ENCODE data around the gene REXO1. TPM values are rescaled to one million over a fixed set of nuclear protein-coding genes. Genes with fewer than 3 reads are reported as not detected.
A peak's percentile ranks its signal among the peaks of the same experiment; 100 is the strongest.

REXO1 gene
- total and polyA plus RNA-seq, 9 of the 15 experiments (the other 6 are each of a cell fraction or from before 2014, with no cell fraction given) = 0.04 to 63.3 (median 15.8) TPM

DNA sequence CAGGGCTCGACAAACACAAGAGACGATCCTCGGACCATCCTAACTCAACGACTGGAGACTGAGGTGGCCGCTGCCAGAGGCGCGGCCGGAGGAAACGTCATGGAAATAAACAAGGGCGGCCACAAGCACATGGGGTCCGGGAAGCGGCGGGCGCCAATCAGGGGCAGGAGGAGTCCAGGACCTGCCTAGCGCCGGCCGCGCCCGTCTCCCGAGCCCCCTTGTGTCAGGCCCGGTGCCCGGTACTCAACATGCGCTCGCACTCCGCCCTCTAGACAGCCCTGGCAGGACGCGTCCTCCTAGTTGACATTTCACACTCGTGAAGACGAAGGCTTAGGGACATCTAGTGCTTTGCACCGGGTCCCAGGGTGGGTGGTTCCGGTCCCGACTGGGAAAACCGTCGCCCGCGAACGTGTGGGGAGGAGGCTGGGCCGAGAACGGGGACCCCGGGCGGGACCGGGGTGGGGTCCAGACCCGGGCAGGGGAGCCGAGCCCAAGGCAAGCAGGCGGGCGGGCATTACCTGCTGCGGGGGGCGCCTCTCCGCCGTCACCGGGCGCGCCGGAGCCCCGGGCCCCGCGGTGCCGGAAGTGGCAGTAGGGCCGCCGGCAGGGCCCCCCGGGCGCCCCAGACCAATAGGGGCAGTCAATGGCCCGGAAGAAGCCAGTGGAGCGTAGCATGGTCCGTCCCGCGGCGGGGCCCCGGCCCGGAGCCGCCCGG is 442 bp downstream of the REXO1 start (continued):
- TF ChIP-seq SIN3A (IDR thresholded peaks at IDR 0.05; ENCODE audit: borderline replicate concordance in 2 of 2, control insufficient read depth in 1 of 2, low read depth in 2 of 2, low read length in 2 of 2) (peak; percentile 28 to 63; a peak in 3 of 4 replicates), RBBP5 (IDR thresholded peaks at IDR 0.05; ENCODE audit: borderline replicate concordance, insufficient read depth, low read length, poor library complexity, severe bottlenecking) (peak; percentile 97), CEBPG (CRISPR knock-in tag; IDR thresholded peaks at IDR 0.05) (no peak), CEBPG (tag; conservative IDR thresholded peaks at IDR 0.05 in 1 of 2, IDR thresholded peaks at IDR 0.05 in 1 of 2) (no peak), PML (IDR thresholded peaks at IDR 0.05; ENCODE audit: low read length) (peak; percentile 19; the same call in 1 of the 2 replicates), YBX1 (IDR thresholded peaks at IDR 0.05) (no peak), FOXK2 (conservative IDR thresholded peaks at IDR 0.05 in 1 of 2, IDR thresholded peaks at IDR 0.05 in 1 of 2; ENCODE audit: low read depth in 2 of 2) (peak; percentile 91 to 94), TGIF2 (CRISPR knock-in tag; IDR thresholded peaks at IDR 0.05) (peak; percentile 42; the same call in 1 of the 2 replicates), ZBTB7A (IDR thresholded peaks at IDR 0.05; ENCODE audit: borderline replicate concordance, control insufficient read depth, low read depth, low read length) (no peak), GATAD2B (IDR thresholded peaks at IDR 0.05; ENCODE audit: borderline replicate concordance) (peak; percentile 85), TEAD1 (CRISPR knock-in tag; IDR thresholded peaks at IDR 0.05) (0 out of 4 replicates have a peak, but pooled peaks of 1 of the 2 experiments have one; percentile 11), CREB1 (IDR thresholded peaks at IDR 0.05) (0 out of 2 replicates have a peak, but pooled peaks have one; percentile 42), CREB1 (CRISPR knock-in tag; IDR thresholded peaks at IDR 0.05) (peak; percentile 27; the same call in 1 of the 2 replicates), FOXA3 (CRISPR knock-in tag; conservative IDR thresholded peaks at IDR 0.05 in 1 of 2, IDR thresholded peaks at IDR 0.05 in 1 of 2) (0 out of 4 replicates have a peak, but pooled peaks of 1 of the 2 experiments have one; percentile 18), TAF15 (IDR thresholded peaks at IDR 0.05; ENCODE audit: low read depth, low read length) (no peak)
- TF ChIP-seq, protein P1, sequence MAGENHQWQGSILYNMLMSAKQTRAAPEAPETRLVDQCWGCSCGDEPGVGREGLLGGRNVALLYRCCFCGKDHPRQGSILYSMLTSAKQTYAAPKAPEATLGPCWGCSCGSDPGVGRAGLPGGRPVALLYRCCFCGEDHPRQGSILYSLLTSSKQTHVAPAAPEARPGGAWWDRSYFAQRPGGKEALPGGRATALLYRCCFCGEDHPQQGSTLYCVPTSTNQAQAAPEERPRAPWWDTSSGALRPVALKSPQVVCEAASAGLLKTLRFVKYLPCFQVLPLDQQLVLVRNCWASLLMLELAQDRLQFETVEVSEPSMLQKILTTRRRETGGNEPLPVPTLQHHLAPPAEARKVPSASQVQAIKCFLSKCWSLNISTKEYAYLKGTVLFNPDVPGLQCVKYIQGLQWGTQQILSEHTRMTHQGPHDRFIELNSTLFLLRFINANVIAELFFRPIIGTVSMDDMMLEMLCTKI (IDR thresholded peaks at IDR 0.05; ENCODE audit: partially characterized antibody) = no peak
- TF ChIP-seq, protein P2, sequence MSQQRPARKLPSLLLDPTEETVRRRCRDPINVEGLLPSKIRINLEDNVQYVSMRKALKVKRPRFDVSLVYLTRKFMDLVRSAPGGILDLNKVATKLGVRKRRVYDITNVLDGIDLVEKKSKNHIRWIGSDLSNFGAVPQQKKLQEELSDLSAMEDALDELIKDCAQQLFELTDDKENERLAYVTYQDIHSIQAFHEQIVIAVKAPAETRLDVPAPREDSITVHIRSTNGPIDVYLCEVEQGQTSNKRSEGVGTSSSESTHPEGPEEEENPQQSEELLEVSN (IDR thresholded peaks at IDR 0.05; ENCODE audit: borderline replicate concordance in 1 of 2, extremely low read depth in 1 of 2, insufficient read depth in 1 of 2, insufficient read length in 1 of 2, low read depth in 1 of 2, low read length in 1 of 2, poor library complexity in 1 of 2, severe bottlenecking in 1 of 2) = peak in 1 of 2 experiments; percentile 20
- TF ChIP-seq, protein P3, sequence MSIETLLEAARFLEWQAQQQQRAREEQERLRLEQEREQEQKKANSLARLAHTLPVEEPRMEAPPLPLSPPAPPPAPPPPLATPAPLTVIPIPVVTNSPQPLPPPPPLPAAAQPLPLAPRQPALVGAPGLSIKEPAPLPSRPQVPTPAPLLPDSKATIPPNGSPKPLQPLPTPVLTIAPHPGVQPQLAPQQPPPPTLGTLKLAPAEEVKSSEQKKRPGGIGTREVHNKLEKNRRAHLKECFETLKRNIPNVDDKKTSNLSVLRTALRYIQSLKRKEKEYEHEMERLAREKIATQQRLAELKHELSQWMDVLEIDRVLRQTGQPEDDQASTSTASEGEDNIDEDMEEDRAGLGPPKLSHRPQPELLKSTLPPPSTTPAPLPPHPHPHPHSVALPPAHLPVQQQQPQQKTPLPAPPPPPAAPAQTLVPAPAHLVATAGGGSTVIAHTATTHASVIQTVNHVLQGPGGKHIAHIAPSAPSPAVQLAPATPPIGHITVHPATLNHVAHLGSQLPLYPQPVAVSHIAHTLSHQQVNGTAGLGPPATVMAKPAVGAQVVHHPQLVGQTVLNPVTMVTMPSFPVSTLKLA (conservative IDR thresholded peaks at IDR 0.05) = peak; percentile 97 to 98
- TF ChIP-seq, protein P4, sequence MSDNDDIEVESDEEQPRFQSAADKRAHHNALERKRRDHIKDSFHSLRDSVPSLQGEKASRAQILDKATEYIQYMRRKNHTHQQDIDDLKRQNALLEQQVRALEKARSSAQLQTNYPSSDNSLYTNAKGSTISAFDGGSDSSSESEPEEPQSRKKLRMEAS (CRISPR knock-in tag; IDR thresholded peaks at IDR 0.05) = peak; percentile 74
- TF ChIP-seq, protein P5, sequence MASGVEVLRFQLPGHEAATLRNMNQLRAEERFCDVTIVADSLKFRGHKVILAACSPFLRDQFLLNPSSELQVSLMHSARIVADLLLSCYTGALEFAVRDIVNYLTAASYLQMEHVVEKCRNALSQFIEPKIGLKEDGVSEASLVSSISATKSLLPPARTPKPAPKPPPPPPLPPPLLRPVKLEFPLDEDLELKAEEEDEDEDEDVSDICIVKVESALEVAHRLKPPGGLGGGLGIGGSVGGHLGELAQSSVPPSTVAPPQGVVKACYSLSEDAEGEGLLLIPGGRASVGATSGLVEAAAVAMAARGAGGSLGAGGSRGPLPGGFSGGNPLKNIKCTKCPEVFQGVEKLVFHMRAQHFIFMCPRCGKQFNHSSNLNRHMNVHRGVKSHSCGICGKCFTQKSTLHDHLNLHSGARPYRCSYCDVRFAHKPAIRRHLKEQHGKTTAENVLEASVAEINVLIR (CRISPR knock-in tag; IDR thresholded peaks at IDR 0.05) = 0 out of 2 replicates have a peak, but pooled peaks have one; percentile 14

Measured in K562 (cell line).